Measurements from ENCODE around the gene MICAL3. TPM values are rescaled to one million over a fixed set of nuclear protein-coding genes. Genes with fewer than 3 reads are reported as not detected.

Gene MICAL3
- polyA plus RNA-seq, 3 donors: 0.23 to 0.84 TPM; not detected in 1

- Mint-ChIP-seq H3K9me3 (peaks cover 0 to 1% (median 0%) of the 10 kb centered on the region in 7 donors), H3K27ac (no peak overlapping the region), H3K4me1 (no peaks in the 10 kb centered on the region), H3K27me3 (ENCODE audit: low read depth in 3 of 3) (no peaks in the 10 kb centered on the region), H3K36me3 (no peaks in the 10 kb centered on the region), H3K4me3 (no peak overlapping the region)
- Histone ChIP-seq H3K36me3 (replicated peaks in 1 of 2; ENCODE audit: control insufficient read depth in 1 of 2, insufficient read depth in 2 of 2, low read length in 2 of 2) (no peaks in the 10 kb centered on the region), H2AFZ (ENCODE audit: insufficient read depth, low read depth, low read length, poor library complexity, severe bottlenecking) (no peak overlapping the region), H3K4me2 (replicated peaks; ENCODE audit: extremely low read depth, low read length, poor library complexity, severe bottlenecking) (no peak overlapping the region), H3K27me3 (ENCODE audit: control insufficient read depth in 2 of 2, insufficient read depth in 2 of 2, low read length in 2 of 2) (no peaks in the 10 kb centered on the region), H3K27ac (ENCODE audit: low read depth in 1 of 2, low read length in 2 of 2) (no peak overlapping the region), H4K20me1 (ENCODE audit: insufficient read depth, low read length) (no peaks in the 10 kb centered on the region), H3K79me2 (ENCODE audit: insufficient read depth, low read length) (no peaks in the 10 kb centered on the region), H3K9ac (ENCODE audit: insufficient read depth, low read length, poor library complexity, severe bottlenecking) (no peak overlapping the region), H3K4me3 (replicated peaks in 1 of 3; ENCODE audit: low read depth in 2 of 3, low read length in 3 of 3) (no peak overlapping the region), H3K9me3 (replicated peaks in 1 of 2; ENCODE audit: control insufficient read depth in 1 of 2, insufficient read depth in 1 of 2, low read length in 2 of 2) (no peaks in the 10 kb centered on the region), H3K4me1 (ENCODE audit: control insufficient read depth in 1 of 2, insufficient read depth in 2 of 2, low read length in 2 of 2) (no peaks in the 10 kb centered on the region)
- WGBS (ENCODE audit: insufficient coverage): 33% methylated on average over 1 of the region's 1 CpG
- no peak for DNase-seq
- no peak for TF ChIP-seq CTCF (IDR thresholded peaks at IDR 0.05)
- intact Hi-C loops (cut with micrococcal nuclease): no loop called here
Measured at GRCh38 chr22:17961446-17961729, 63.0 kb downstream of the MICAL3 start.

GRCh38 chr22:17960695-17961445 is 63.5 kb downstream of the MICAL3 start:
- intact Hi-C loops (cut with micrococcal nuclease): no loop called here
- no peak overlapping the region for H3K27ac ChIP-seq (ENCODE audit: low read depth in 1 of 2, low read length in 2 of 2)
- no peaks in the 10 kb centered on the region for H4K20me1 ChIP-seq (ENCODE audit: insufficient read depth, low read length)
- no peaks in the 10 kb centered on the region for H3K79me2 ChIP-seq (ENCODE audit: insufficient read depth, low read length)
- H3K27me3 ChIP-seq (ENCODE audit: control insufficient read depth in 2 of 2, insufficient read depth in 2 of 2, low read length in 2 of 2): no peaks in the 10 kb centered on the region
- no peaks in the 10 kb centered on the region for H3K36me3 ChIP-seq (replicated peaks in 1 of 2; ENCODE audit: control insufficient read depth in 1 of 2, insufficient read depth in 2 of 2, low read length in 2 of 2)
- no peaks in the 10 kb centered on the region for H3K4me1 Mint-ChIP-seq
- H3K36me3 Mint-ChIP-seq: no peaks in the 10 kb centered on the region
- H3K27ac Mint-ChIP-seq: no peak overlapping the region
- H3K9ac ChIP-seq (ENCODE audit: insufficient read depth, low read length, poor library complexity, severe bottlenecking): no peak overlapping the region
- no peak overlapping the region for H2AFZ ChIP-seq (ENCODE audit: insufficient read depth, low read depth, low read length, poor library complexity, severe bottlenecking)
- no peaks in the 10 kb centered on the region for H3K4me1 ChIP-seq (ENCODE audit: control insufficient read depth in 1 of 2, insufficient read depth in 2 of 2, low read length in 2 of 2)
- no peaks in the 10 kb centered on the region for H3K27me3 Mint-ChIP-seq (ENCODE audit: low read depth in 3 of 3)
- WGBS (ENCODE audit: insufficient coverage): 95% methylated on average over 19 of the region's 19 CpGs
- H3K4me3 Mint-ChIP-seq: no peak overlapping the region
- no peaks in the 10 kb centered on the region for H3K9me3 ChIP-seq (replicated peaks in 1 of 2; ENCODE audit: control insufficient read depth in 1 of 2, insufficient read depth in 1 of 2, low read length in 2 of 2)
- TF ChIP-seq CTCF (IDR thresholded peaks at IDR 0.05): no peak
- H3K4me3 ChIP-seq (replicated peaks in 1 of 3; ENCODE audit: low read depth in 2 of 3, low read length in 3 of 3): no peak overlapping the region
- no peak for DNase-seq
- peaks cover 0 to 1% (median 0%) of the 10 kb centered on the region in 7 donors for H3K9me3 Mint-ChIP-seq
- no peak overlapping the region for H3K4me2 ChIP-seq (replicated peaks; ENCODE audit: extremely low read depth, low read length, poor library complexity, severe bottlenecking)

All from CD14-positive monocyte (primary cell).